ENCODE measurements around the gene ABHD6. TPM values are rescaled to one million over a fixed set of nuclear protein-coding genes. Genes with fewer than 3 reads are reported as not detected.

ABHD6 gene
- total RNA-seq, 1 donor from 2014 or later = 48.7 TPM

DNA sequence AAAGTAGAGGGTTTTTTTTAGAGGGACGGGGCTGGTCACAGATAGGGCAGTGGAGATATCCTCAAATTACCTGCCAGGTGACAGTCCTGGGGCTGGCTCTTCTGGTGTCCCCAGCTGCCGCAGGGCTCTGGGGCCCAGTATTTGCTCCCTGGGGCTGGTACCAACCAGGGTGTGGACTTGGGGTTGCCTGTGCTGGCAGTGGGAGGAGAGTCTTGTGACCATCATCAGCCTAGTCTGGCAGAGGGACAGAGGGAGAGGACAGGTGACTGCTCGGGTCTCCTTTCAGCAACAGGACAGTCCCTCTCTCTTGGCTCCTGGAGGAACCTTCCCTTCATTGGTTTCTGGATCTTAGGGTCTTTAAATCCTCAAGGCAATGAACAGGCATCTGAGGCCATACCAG, 60.6 kb downstream of the ABHD6 start:
- POLR2A ChIA-PET = no interaction called here
- DNase-seq = no peak
- Mint-ChIP-seq H3K36me3 (ENCODE audit: low read depth) (peaks cover 10% of the 10 kb centered on the region), H3K9me3 (no peaks in the 10 kb centered on the region), H3K4me3 (no peak overlapping the region), H3K27me3 (peaks cover 3% of the 10 kb centered on the region), H3K27ac (no peak overlapping the region), H3K4me1 (peaks cover 1% of the 10 kb centered on the region)
- no peak for ATAC-seq (ENCODE audit: low read depth)
- TF ChIP-seq, protein P1, sequence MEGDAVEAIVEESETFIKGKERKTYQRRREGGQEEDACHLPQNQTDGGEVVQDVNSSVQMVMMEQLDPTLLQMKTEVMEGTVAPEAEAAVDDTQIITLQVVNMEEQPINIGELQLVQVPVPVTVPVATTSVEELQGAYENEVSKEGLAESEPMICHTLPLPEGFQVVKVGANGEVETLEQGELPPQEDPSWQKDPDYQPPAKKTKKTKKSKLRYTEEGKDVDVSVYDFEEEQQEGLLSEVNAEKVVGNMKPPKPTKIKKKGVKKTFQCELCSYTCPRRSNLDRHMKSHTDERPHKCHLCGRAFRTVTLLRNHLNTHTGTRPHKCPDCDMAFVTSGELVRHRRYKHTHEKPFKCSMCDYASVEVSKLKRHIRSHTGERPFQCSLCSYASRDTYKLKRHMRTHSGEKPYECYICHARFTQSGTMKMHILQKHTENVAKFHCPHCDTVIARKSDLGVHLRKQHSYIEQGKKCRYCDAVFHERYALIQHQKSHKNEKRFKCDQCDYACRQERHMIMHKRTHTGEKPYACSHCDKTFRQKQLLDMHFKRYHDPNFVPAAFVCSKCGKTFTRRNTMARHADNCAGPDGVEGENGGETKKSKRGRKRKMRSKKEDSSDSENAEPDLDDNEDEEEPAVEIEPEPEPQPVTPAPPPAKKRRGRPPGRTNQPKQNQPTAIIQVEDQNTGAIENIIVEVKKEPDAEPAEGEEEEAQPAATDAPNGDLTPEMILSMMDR (IDR thresholded peaks at IDR 0.05) = no peak
- intact Hi-C loops (cut with micrococcal nuclease) = no loop called here
- CTCF ChIA-PET = interaction anchor here (0.7 to 8.9 kb wide), 4 partner anchors 24 to 120 kb away, joined by 3 to 167 read pairs (median 24); no protein-coding TSS in a partner anchor

DNA sequence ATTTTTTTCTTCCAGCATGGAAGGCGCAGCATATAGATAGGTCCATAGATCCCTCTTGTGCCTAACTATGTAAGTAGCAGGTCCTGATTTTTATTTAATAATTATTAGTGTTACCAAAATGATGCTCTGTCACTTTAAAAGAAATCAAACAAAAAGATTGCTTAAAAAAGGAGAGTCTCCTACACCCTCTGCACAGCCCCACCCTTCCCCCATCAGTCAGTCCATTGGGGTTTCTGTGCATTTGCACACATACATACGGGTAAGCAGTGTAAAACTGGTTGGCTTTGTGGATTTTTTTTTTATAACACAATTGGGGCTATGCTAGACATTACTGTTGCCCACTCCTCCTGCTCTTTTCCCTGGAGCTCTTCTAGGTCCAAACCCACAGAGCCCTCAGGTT, 61.5 kb downstream of the ABHD6 start:
- no peak overlapping the region for H3K27ac Mint-ChIP-seq
- H3K4me1 Mint-ChIP-seq = peaks cover 1% of the 10 kb centered on the region
- intact Hi-C loops (cut with micrococcal nuclease) = no loop called here

DNA sequence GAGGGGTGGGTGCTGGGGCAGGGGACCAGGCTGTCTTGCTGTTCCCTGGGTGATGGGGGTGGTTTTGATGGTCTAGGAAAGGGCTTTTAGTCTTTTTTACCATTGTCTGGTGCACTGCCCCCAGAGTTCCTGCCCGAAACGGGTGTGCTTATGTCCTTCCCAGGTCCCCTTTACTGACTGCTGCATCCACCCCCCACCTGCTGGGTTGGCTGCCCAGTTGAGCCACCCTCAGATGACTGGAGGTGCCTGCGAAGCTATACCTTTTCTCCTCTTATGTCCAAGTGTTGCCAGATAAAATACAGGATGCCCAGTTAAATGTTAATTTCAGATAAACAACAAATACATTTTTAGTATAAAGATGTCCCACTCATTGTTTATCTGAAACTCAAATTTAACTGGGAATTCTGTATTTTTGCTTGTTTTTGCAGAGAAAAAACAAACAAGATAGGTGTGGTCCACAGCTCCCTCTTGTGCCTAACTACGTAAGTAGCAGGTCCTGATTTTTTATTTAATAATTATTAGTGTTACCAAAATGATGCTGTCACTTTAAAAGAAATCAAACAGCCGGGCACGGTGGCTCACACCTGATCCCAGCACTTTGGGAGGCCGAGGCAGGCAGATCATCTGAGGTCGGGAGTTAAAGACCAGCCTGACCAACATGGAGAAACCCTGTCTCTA, 62.4 kb downstream of the ABHD6 start:
- intact Hi-C loops (cut with micrococcal nuclease) = loop anchor here (1.0 kb wide), 4 partner anchors 63 to 123 kb away; partner anchors contain the start of gene ABHD6
- ATAC-seq (ENCODE audit: low read depth) = peak; percentile 58

More for the DNA sequence above, 61.5 kb downstream of the ABHD6 start:
- H3K36me3 Mint-ChIP-seq (ENCODE audit: low read depth) = peaks cover under 1% of the 10 kb centered on the region
- no peak for DNase-seq
- no peaks in the 10 kb centered on the region for H3K9me3 Mint-ChIP-seq
- ATAC-seq (ENCODE audit: low read depth) = no peak
- TF ChIP-seq, protein P1 (IDR thresholded peaks at IDR 0.05) = no peak
- H3K4me3 Mint-ChIP-seq = no peak overlapping the region
- ChIA-PET CTCF (interaction anchor here (0.6 to 8.9 kb wide), 13 partner anchors 11 to 291 kb away, joined by 3 to 167 read pairs (median 4); partner anchors contain the start of gene FLNB), POLR2A (interaction anchor here (0.6 to 2.7 kb wide), 3 partner anchors 82 to 121 kb away, joined by 5 to 23 read pairs (median 7); no protein-coding TSS in a partner anchor)
- H3K27me3 Mint-ChIP-seq = peaks cover 3% of the 10 kb centered on the region

DNA sequence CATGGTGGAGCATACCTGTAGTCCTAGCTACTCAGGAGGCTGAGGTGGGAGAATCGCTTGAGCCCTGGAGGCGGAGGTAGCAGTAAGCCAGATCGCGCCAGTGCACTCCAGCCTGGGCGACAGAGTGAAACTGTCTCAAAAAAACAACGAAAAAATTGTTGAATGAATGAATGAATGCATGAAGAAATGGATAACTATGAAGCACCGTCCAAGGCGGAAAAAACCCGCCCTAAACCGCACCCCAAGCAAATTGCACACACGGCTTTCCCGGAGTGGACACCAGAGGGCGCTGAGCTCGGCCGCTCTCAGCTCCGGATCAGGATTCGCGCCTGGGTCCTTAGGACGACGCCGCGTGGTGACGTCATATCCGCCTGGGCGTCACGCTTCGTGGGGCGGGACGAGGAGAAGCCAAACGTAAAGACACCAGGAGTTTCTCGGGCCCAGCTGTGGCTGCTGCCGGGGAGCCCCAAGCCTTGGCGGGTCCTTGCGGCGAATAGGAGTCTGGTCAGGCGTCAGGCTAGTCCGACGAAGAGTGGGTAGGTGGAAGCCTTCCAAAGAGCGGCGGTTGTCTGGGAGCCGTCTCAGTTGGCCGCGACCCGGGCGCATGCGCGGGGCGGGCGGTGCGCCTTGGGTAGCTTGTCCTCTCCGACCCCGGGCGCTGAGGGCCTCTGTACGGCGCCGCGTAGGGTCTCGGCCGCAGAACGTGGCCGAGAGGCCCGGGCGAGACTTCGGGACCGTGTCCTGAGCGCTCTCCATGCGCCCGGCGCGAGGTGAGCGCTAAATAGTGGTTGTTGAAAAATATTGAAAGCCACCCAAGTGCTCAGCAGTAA, 68.5 kb downstream of the ABHD6 start, which contains the start of the genes HTD2 and RPP14:
HTD2 (plus strand) TSS at position 639 of the 830 bp plus-strand sequence. CDS start 11,094 bp downstream, outside the sequence.
RPP14 (plus strand) TSS at position 364 of the 830 bp plus-strand sequence. CDS start 4,085 bp downstream, outside the sequence.
- DNase-seq (peak; percentile 97), ATAC-seq (ENCODE audit: low read depth) (peak; percentile 88)
- H3K4me1 Mint-ChIP-seq = peaks cover 29% of the 10 kb centered on the region
- peaks cover 3% of the 10 kb centered on the region for H3K27me3 Mint-ChIP-seq
- H3K27ac Mint-ChIP-seq = peak within 1 kb of the TSS; percentile 99
- ChIA-PET CTCF (interaction anchor here (0.6 to 4.5 kb wide), 48 partner anchors 11 to 747 kb away, joined by 3 to 60 read pairs (median 5); partner anchors contain the start of genes ABHD6, KCTD6 and PXK), POLR2A (interaction anchor here (0.6 to 2.8 kb wide), 28 partner anchors 9 to 570 kb away, joined by 3 to 26 read pairs (median 4); partner anchors contain the start of genes ABHD6 and KCTD6)
- H3K4me3 Mint-ChIP-seq = peak within 1 kb of the TSS; percentile 98
- H3K9me3 Mint-ChIP-seq = no peaks in the 10 kb centered on the region
- TF ChIP-seq, protein P1 (IDR thresholded peaks at IDR 0.05) = no peak
- intact Hi-C loops (cut with micrococcal nuclease) = loop anchor here (1.0 to 5.0 kb wide), 11 partner anchors 27 to 746 kb away; partner anchors contain the start of genes ABHD6, CFAP20DC, FLNB and SLMAP
- H3K36me3 Mint-ChIP-seq (ENCODE audit: low read depth) = peaks cover 22% of the 10 kb centered on the region

More for the DNA sequence above, 62.4 kb downstream of the ABHD6 start:
- DNase-seq = no peak
- Mint-ChIP-seq H3K9me3 (no peaks in the 10 kb centered on the region), H3K36me3 (ENCODE audit: low read depth) (no peaks in the 10 kb centered on the region), H3K27me3 (peaks cover 3% of the 10 kb centered on the region), H3K4me3 (no peak overlapping the region), H3K27ac (no peak overlapping the region), H3K4me1 (peaks cover 1% of the 10 kb centered on the region)
- TF ChIP-seq, protein P1 (IDR thresholded peaks at IDR 0.05) = no peak
- POLR2A ChIA-PET = interaction anchor here (0.5 to 2.7 kb wide), 4 partner anchors 83 to 184 kb away, joined by 5 to 23 read pairs (median 6); no protein-coding TSS in a partner anchor
- CTCF ChIA-PET = interaction anchor here (0.8 to 8.9 kb wide), 13 partner anchors 12 to 292 kb away, joined by 3 to 167 read pairs (median 4); partner anchors contain the start of gene FLNB
